Mesendoderm (in vitro differentiated cells): Measurements from ENCODE around the gene SYNPO.

Experiments
- DNase-seq: peaks from one replicate; pipeline ENCODE4 v3.0.0; 2013
- H2AK5ac ChIP-seq: 2 replicates; pipeline ENCODE4 v1.6.1; 2013; ENCODE audit warnings: low read length, inconsistent platforms
- H2BK120ac ChIP-seq: 2 replicates; pipeline ENCODE4 v1.6.1; 2013; ENCODE audit warnings: low read depth, mild to moderate bottlenecking, low read length, moderate library complexity, mixed read lengths
- H2BK15ac ChIP-seq: replicated peaks from 2 replicates; pipeline ENCODE4 v1.6.1; 2013; ENCODE audit warnings: low read depth, mild to moderate bottlenecking, moderate library complexity
- H2BK5ac ChIP-seq: 2 replicates; pipeline ENCODE4 v1.6.1; 2013; ENCODE audit warnings: low read length, inconsistent platforms
- H3K18ac ChIP-seq: 2 replicates; pipeline ENCODE4 v1.6.1; 2013; ENCODE audit warnings: mild to moderate bottlenecking, low read length, mixed read lengths
- H3K23ac ChIP-seq: one replicate; pipeline ENCODE4 v1.6.1; 2013; ENCODE audit warnings: low read length
- H3K27ac ChIP-seq: 2 replicates; pipeline ENCODE4 v1.5.1; 2013; ENCODE audit warnings: low read depth, mild to moderate bottlenecking, inconsistent platforms, low read length, moderate library complexity
- H3K27me3 ChIP-seq: 2 replicates; pipeline ENCODE4 v1.6.1; 2013; ENCODE audit warnings: low read length, control low read depth, mild to moderate bottlenecking, inconsistent platforms; ENCODE audit not compliant: insufficient read depth, poor library complexity
- H3K36me3 ChIP-seq: 2 replicates; pipeline ENCODE4 v1.6.1; 2013; ENCODE audit warnings: low read length, inconsistent platforms; ENCODE audit not compliant: control insufficient read depth, insufficient read depth
- H3K4ac ChIP-seq: one replicate; pipeline ENCODE4 v1.6.1; 2013; ENCODE audit warnings: low read depth, mild to moderate bottlenecking, low read length, moderate library complexity
- H3K4me1 ChIP-seq: 2 replicates; pipeline ENCODE4 v1.6.1; 2013; ENCODE audit warnings: low read depth, low read length, inconsistent platforms; ENCODE audit not compliant: control insufficient read depth
- H3K4me2 ChIP-seq: 2 replicates; pipeline ENCODE4 v1.6.1; 2013; ENCODE audit warnings: low read length
- H3K4me3 ChIP-seq: 2 replicates; pipeline ENCODE4 v1.5.1; 2013; ENCODE audit warnings: mild to moderate bottlenecking, low read length
- H3K56ac ChIP-seq: one replicate; pipeline ENCODE4 v1.6.1; 2013; ENCODE audit warnings: low read length
- H3K79me1 ChIP-seq: 2 replicates; pipeline ENCODE4 v1.6.1; 2013; ENCODE audit warnings: low read length, inconsistent platforms
- H3K79me2 ChIP-seq: 2 replicates; pipeline ENCODE4 v1.6.1; 2013; ENCODE audit warnings: mild to moderate bottlenecking, low read length; ENCODE audit not compliant: control insufficient read depth, insufficient read depth
- H3K9ac ChIP-seq: 2 replicates; pipeline ENCODE4 v1.6.1; 2013; ENCODE audit warnings: low read length, inconsistent platforms
- H4K5ac ChIP-seq: one replicate; pipeline ENCODE4 v1.6.1; 2013; ENCODE audit warnings: low read length
- H4K8ac ChIP-seq: one replicate; pipeline ENCODE4 v1.6.1; 2013; ENCODE audit warnings: low read depth, mild to moderate bottlenecking, control low read depth, low read length, moderate library complexity
- WGBS: extraction: QIAGEN DNeasy Blood & Tissue Kit; methylation state at CpG from one replicate; pipeline ENCODE4 v1.1.7; 2013; ENCODE audit warnings: low lambda C conversion rate, missing lambda C conversion rate; ENCODE audit not compliant: insufficient coverage; ENCODE audit errors: extremely low coverage; 5-methylcytosine and 5-hydroxymethylcytosine counted together

Gene SYNPO

DNA sequence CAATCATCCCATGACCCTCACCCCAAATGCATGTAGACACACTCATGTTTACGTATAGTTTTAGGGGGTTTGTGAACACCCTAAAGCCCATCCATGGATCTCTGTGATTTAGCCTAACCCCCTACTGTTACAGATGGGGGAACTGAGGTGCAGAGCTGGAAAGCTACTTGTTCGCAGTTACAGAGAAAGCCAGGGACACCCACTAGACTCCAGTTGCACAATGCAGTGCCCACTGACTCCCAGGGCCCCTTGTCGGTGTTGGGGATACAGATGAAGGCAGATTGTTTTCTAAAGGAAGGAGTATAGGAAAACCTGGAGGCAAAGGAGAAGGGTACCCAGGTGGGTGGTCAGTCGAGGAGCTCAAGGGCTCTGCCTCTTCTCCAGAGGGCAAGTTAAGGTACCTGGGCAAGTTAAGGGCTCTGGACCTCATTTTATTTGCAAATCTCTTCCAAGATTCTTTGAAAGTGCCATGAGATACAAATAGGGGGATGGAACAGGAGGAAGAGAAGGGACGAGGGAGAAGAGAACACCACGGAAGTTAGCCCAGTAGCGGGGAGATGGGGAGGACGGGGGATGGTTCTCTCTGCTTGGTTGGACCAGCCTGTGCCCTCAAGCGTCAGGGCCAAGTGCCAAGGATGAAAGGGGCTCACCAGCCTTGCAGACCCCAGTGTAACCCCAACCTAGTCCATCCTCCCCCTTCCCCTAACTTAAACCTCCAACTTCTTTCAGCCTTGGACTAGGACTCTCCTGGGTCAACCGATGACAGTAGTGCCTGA, 21.5 kb downstream of the SYNPO start:
- WGBS = no CpG with 5 or more reads among the region's 10 CpGs

DNA sequence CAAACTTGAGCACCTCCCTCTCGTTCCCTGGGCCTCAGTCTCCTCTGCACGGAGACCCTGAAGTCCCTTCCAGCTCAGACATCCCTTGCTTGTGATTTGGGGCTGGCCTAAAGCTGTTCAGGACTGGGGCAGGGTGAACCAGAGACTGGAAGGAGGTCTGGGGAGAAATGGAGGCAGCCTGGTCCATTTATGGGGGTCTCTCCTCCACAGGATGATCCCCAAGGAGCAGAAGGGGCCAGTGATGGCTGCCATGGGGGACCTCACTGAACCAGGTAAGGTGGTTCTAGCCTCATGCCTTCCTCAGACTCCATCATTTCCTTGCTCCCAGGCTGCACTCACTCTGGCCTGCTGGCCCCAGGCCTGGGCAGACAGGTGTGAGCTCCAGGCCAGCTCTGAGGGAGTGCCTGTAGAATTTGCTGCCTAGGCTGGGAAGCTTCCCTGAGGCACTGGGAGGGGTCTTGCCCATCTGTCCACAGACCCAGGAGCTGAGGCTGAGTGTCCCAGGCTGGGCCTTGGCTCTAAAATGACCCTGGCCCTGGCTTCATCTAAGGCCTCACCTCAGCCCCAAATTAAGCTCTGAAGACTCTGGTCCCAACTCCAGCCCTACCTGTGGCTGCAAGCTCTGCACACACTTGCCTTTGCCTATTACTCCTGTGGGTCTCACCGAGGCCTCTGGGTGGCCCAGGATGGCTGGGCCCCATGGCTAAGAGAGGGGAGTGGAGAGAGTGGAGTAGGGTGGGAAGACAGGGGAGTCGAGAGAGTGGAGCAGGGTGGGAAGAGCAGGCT, 22.5 kb downstream of the SYNPO start:
- H2BK15ac ChIP-seq = no peak overlapping the region
- H2AK5ac ChIP-seq = no peak overlapping the region
- H3K4me3 ChIP-seq = no peak overlapping the region
- no peaks in the 10 kb centered on the region for H3K27me3 ChIP-seq
- no peak overlapping the region for H4K8ac ChIP-seq
- no peak overlapping the region for H3K9ac ChIP-seq
- no peak overlapping the region for H3K56ac ChIP-seq
- no peak overlapping the region for H2BK120ac ChIP-seq
- H2BK5ac ChIP-seq = no peak overlapping the region
- H3K27ac ChIP-seq = no peak overlapping the region
- no CpG with 5 or more reads among the region's 4 CpGs for WGBS
- no peak overlapping the region for H3K18ac ChIP-seq
- H3K36me3 ChIP-seq = no peaks in the 10 kb centered on the region
- H3K79me2 ChIP-seq = no peaks in the 10 kb centered on the region
- no peak overlapping the region for H4K5ac ChIP-seq
- H3K4me1 ChIP-seq = peaks cover 4% of the 10 kb centered on the region
- no peak overlapping the region for H3K4me2 ChIP-seq
- peak; percentile 19 for DNase-seq
- no peak overlapping the region for H3K4ac ChIP-seq
- H3K23ac ChIP-seq = no peak overlapping the region
- H3K79me1 ChIP-seq = no peaks in the 10 kb centered on the region

More for the DNA sequence above, 21.5 kb downstream of the SYNPO start:
- Histone ChIP-seq H3K18ac (no peak overlapping the region), H3K36me3 (no peaks in the 10 kb centered on the region), H3K4me2 (no peak overlapping the region), H3K56ac (no peak overlapping the region), H3K23ac (no peak overlapping the region), H2AK5ac (no peak overlapping the region), H3K9ac (no peak overlapping the region), H3K4ac (no peak overlapping the region), H3K79me1 (no peaks in the 10 kb centered on the region), H3K27ac (no peak overlapping the region), H3K79me2 (no peaks in the 10 kb centered on the region), H3K4me3 (no peak overlapping the region), H3K27me3 (no peaks in the 10 kb centered on the region), H4K8ac (no peak overlapping the region), H4K5ac (no peak overlapping the region), H2BK15ac (no peak overlapping the region), H3K4me1 (peaks cover 4% of the 10 kb centered on the region), H2BK5ac (no peak overlapping the region), H2BK120ac (no peak overlapping the region)
- no peak for DNase-seq

DNA sequence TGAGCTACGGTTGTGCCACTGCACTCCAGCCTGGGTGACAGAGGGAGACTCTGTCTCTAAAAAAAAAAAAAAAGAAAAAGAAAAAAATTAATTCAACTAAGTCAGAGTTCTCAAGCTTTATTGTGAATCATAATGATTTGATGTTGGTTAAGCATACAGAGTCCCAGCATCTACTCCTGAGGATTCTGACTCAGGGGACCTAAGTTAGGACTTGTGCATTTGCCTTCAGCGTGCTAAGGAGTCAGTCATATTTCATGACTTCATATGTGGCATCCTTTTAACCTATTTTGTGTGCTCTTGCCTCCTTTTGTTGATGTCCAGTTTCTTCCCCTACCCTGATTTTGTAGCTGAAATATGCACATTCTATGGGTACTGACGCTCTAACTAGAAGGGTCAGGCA, 23.5 kb downstream of the SYNPO start:
- WGBS = no CpG with 5 or more reads among the region's 3 CpGs
- DNase-seq = no peak

DNA sequence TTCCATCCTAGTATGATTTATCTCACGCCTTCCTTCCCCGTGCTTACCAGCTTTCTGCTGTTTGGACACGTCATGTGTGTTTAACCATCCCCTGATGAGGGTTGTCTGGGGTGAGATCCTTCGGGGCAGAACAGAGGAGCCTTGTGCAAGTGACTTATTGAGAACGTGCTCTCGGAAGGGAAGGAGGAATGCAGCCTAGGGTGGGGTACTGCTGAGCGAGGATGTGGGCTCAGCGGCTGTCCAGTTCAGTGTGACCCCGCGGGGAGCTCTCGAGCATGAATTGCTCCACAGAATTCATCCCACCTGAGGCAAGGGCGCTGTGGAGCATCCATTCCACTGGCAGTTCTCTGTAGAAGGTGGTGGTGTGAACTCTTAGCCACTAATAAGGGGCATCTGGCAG, 24.6 kb downstream of the SYNPO start:
- Histone ChIP-seq H2BK15ac (no peak overlapping the region), H3K79me1 (no peaks in the 10 kb centered on the region), H4K5ac (no peak overlapping the region), H3K36me3 (no peaks in the 10 kb centered on the region), H3K27me3 (no peaks in the 10 kb centered on the region), H3K27ac (no peak overlapping the region), H3K4me2 (no peak overlapping the region), H3K9ac (no peak overlapping the region), H4K8ac (no peak overlapping the region), H3K18ac (no peak overlapping the region), H2AK5ac (no peak overlapping the region), H2BK5ac (no peak overlapping the region), H3K23ac (no peak overlapping the region), H3K4me3 (no peak overlapping the region), H3K4me1 (peaks cover 5% of the 10 kb centered on the region), H3K56ac (no peak overlapping the region), H3K79me2 (no peaks in the 10 kb centered on the region), H3K4ac (no peak overlapping the region), H2BK120ac (no peak overlapping the region)
- WGBS = no CpG with 5 or more reads among the region's 12 CpGs
- no peak for DNase-seq

More for the DNA sequence above, 23.5 kb downstream of the SYNPO start:
- Histone ChIP-seq H3K4me1 (peaks cover 4% of the 10 kb centered on the region), H3K4ac (no peak overlapping the region), H3K23ac (no peak overlapping the region), H2BK120ac (no peak overlapping the region), H3K18ac (no peak overlapping the region), H3K79me2 (no peaks in the 10 kb centered on the region), H4K8ac (no peak overlapping the region), H4K5ac (no peak overlapping the region), H2AK5ac (no peak overlapping the region), H2BK5ac (no peak overlapping the region), H2BK15ac (no peak overlapping the region), H3K27ac (no peak overlapping the region), H3K4me2 (no peak overlapping the region), H3K4me3 (no peak overlapping the region), H3K56ac (no peak overlapping the region), H3K9ac (no peak overlapping the region), H3K27me3 (no peaks in the 10 kb centered on the region), H3K79me1 (no peaks in the 10 kb centered on the region), H3K36me3 (no peaks in the 10 kb centered on the region)

DNA sequence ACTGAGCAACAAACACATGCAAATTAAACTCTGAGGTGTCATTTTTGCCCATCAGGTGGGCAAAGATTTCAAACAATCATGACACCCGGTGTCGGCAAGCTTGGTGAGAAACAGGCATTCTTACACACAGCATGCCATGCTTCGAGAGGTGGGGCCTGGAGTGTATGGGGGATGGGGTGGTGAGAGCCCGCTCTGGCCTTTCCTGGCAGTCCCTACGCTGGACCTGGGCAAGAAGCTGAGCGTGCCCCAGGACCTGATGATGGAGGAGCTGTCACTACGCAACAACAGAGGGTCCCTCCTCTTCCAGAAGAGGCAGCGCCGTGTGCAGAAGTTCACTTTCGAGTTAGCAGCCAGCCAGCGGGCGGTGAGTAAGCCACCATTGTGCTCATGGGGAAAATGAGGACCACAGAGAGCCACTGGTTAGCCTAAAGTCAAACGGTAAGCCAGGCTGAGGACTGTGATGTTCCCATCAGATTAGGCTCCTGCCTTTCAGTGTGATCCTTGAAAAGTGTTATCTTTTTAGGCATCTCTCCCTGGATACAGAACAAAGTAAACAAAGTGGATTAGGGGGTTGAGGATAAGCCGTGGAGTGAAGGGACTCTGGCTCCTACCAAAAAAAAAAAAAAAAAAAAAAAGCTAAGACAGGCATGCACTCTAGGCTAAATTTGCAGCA, 30.0 kb downstream of the SYNPO start:
- DNase-seq = peak; percentile 90
- no CpG with 5 or more reads among the region's 14 CpGs for WGBS
- peak overlapping the region; percentile 92 for H3K18ac ChIP-seq

More for the DNA sequence above, 30.0 kb downstream of the SYNPO start:
- Histone ChIP-seq H3K23ac (no peak overlapping the region), H4K5ac (no peak overlapping the region), H3K79me2 (no peaks in the 10 kb centered on the region), H3K4me1 (peaks cover 15% of the 10 kb centered on the region), H3K79me1 (no peaks in the 10 kb centered on the region), H2AK5ac (no peak overlapping the region), H2BK15ac (no peak overlapping the region), H4K8ac (no peak overlapping the region), H2BK120ac (no peak overlapping the region), H2BK5ac (peak overlapping the region; percentile 7), H3K36me3 (no peaks in the 10 kb centered on the region), H3K27me3 (no peaks in the 10 kb centered on the region), H3K4me3 (no peak overlapping the region), H3K56ac (peak overlapping the region; percentile 96), H3K4me2 (peak overlapping the region; percentile 1), H3K27ac (peak overlapping the region; percentile 91), H3K9ac (peak overlapping the region; percentile 6), H3K4ac (no peak overlapping the region)
